T1000 (cell line): ENCODE results near the gene PIGR.
A peak's percentile ranks its signal among the peaks of the same experiment; 100 is the strongest.
"Not testable (repeated sequence)": the region's sequence is repeated elsewhere in the genome, so short reads cannot be mapped to it uniquely, and the experiment has no call there.

Source experiments
- DNase-seq: peaks from one replicate; lab custom pipeline; 2025; ENCODE audit warnings: mixed read lengths; lab: John Stamatoyannopoulos, UW

Gene PIGR

GRCh38 chr1:206933333-206933945 lies 12.8 kb downstream of the PIGR start:
- no peak for DNase-seq

GRCh38 chr1:206932177-206932576 lies 14.1 kb downstream of the PIGR start:
- no peak for DNase-seq

- no peak for DNase-seq
Observed at GRCh38 chr1:206931709-206932108, 14.6 kb downstream of the PIGR start.

- DNase-seq, result no peak
Observed at GRCh38 chr1:206930210-206930798, 16.0 kb downstream of the PIGR start.

- no peak for DNase-seq
Observed at GRCh38 chr1:206929524-206929923, 16.7 kb downstream of the PIGR start.

GRCh38 chr1:206926286-206926685 lies 20.0 kb downstream of the PIGR start:
- DNase-seq, result no peak

GRCh38 chr1:206925106-206925736 lies 21.0 kb downstream of the PIGR start:
- DNase-seq, result no peak

- DNase-seq, result no peak
Observed at GRCh38 chr1:206924592-206925105, 21.6 kb downstream of the PIGR start.

GRCh38 chr1:206923961-206924557 lies 22.2 kb downstream of the PIGR start:
- not testable (repeated sequence) for DNase-seq

GRCh38 chr1:206923009-206923960 lies 23.0 kb downstream of the PIGR start:
- DNase-seq, result no peak

GRCh38 chr1:206922524-206922923 lies 23.7 kb downstream of the PIGR start:
- no peak for DNase-seq

- DNase-seq, result no peak
Observed at GRCh38 chr1:206921772-206922265, 24.4 kb downstream of the PIGR start, which contains the start of gene FCMR. FCMR (minus strand) TSS chr1:206921941; CDS start chr1:206921854, 87 bp downstream.

- no peak for DNase-seq
Observed at GRCh38 chr1:206918076-206918475, 28.2 kb downstream of the PIGR start.

GRCh38 chr1:206916000-206916709 lies 30.1 kb downstream of the PIGR start:
- no peak for DNase-seq

GRCh38 chr1:206915030-206915735 lies 31.1 kb downstream of the PIGR start:
- no peak for DNase-seq

- DNase-seq, result no peak
Observed at GRCh38 chr1:206913766-206914537, 32.3 kb downstream of the PIGR start.

- peak; percentile 66 for DNase-seq
Observed at GRCh38 chr1:206912445-206913095, 33.7 kb downstream of the PIGR start.

GRCh38 chr1:206911064-206911663 lies 35.1 kb downstream of the PIGR start:
- no peak for DNase-seq
